ENCODE measurements around the gene DLEC1.

The DLEC1 gene

DNA sequence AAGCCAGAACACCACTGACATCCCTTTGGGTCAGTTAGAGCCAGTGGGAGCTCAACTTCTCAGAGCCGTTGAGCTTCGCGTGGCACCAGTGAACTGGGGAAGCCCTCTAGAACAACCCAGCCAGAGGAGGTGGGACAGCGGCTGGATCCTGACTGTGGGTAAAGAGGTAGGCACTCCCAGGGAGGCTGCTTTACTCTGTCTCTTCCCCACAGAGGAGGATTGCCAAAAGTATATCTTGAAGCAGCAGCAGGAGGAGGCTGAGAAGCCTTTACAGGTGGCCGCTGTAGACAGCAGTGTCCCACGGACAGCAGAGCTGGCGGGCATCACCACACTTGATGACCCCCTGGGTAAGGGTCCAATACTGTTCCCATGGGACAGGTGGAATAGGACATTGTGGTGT is 100.6 kb downstream of the DLEC1 start:
- Histone ChIP-seq H3K14ac (ENCODE audit: low read length) (peak overlapping the region; percentile 23), H3K23ac (ENCODE audit: low read depth, low read length, poor library complexity) (no peak overlapping the region), H4K8ac (ENCODE audit: low read depth, low read length) (no peak overlapping the region), H2AK5ac (ENCODE audit: low read depth, low read length) (peak overlapping the region; percentile 34), H3K4ac (ENCODE audit: low read length) (no peak overlapping the region), H3K36me3 (replicated peaks in 1 of 2; ENCODE audit: control insufficient read depth in 2 of 2, insufficient read depth in 2 of 2, low read length in 2 of 2) (peaks cover 7 to 11% of the 10 kb centered on the region in 2 donors), H2BK5ac (ENCODE audit: low read length) (peak overlapping the region; percentile 91), H2AFZ (ENCODE audit: low read length) (peak overlapping the region; percentile 77), H2BK15ac (ENCODE audit: low read length) (no peak overlapping the region), H3K79me1 (ENCODE audit: low read depth, low read length) (peaks cover 2% of the 10 kb centered on the region), H3K27ac (replicated peaks; ENCODE audit: low read length) (no peak overlapping the region), H3K27me3 (ENCODE audit: control insufficient read depth in 3 of 3, insufficient read depth in 3 of 3, low read depth in 1 of 3, low read length in 3 of 3) (peaks cover 0 to 39% (median 0%) of the 10 kb centered on the region in 3 experiments), H3K9ac (ENCODE audit: low read depth, low read length, poor library complexity) (peak overlapping the region; percentile 55), H2BK12ac (ENCODE audit: low read length) (no peak overlapping the region), H3K4me2 (ENCODE audit: insufficient read depth, low read length, poor library complexity, severe bottlenecking) (peak overlapping the region; percentile 88), H3K9me3 (replicated peaks in 1 of 2; ENCODE audit: control insufficient read depth in 2 of 2, insufficient read depth in 1 of 2, low read depth in 1 of 2, low read length in 2 of 2) (no peaks in the 10 kb centered on the region), H3K4me3 (ENCODE audit: low read length in 2 of 2) (no peak overlapping the region), H3K18ac (ENCODE audit: low read length) (peak overlapping the region; percentile 15), H3K4me1 (ENCODE audit: control insufficient read depth in 2 of 2, insufficient read depth in 1 of 2, low read depth in 1 of 2, low read length in 2 of 2) (peaks cover 9 to 18% of the 10 kb centered on the region in 2 donors), H4K91ac (ENCODE audit: low read depth, low read length, poor library complexity) (no peak overlapping the region), H2BK120ac (ENCODE audit: low read depth, low read length) (no peak overlapping the region)
- no peak for DNase-seq (ENCODE audit: low spot score)
- WGBS, 2 donors (ENCODE audit: extremely low coverage in 2 of 2, insufficient read length in 2 of 2, insufficient replicate concordance in 1 of 2): no CpG with 5 or more reads among the region's 7 CpGs

DNA sequence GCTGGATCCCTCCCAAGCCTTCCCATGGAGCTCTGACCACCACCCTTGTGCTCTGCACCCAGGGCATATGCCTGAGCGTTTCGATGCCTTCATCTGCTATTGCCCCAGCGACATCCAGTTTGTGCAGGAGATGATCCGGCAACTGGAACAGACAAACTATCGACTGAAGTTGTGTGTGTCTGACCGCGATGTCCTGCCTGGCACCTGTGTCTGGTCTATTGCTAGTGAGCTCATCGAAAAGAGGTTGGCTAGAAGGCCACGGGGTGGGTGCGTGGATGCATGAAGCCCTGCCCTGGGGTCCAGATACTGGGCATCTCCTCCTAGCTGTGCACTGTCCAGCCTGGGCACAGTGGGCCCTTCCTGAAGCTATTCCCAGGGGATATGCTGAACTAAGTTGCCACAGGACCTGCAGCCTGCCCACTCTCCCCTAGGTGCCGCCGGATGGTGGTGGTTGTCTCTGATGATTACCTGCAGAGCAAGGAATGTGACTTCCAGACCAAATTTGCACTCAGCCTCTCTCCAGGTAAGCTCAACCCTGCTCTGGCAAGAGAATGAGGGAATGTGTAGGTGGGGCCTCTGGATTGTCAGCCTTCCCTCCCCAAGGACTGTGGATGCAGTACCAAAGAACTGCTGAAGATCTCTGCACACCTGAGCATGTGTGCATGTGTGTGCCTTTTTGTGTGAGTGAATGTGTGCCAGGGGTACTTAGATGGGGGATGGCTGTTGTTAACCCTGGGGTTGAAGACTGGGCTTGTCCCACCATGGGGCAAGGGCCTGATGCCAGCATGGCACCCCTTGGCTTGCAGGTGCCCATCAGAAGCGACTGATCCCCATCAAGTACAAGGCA is 101.5 kb downstream of the DLEC1 start:
- no peak for DNase-seq (ENCODE audit: low spot score)
- Histone ChIP-seq H4K91ac (ENCODE audit: low read depth, low read length, poor library complexity) (no peak overlapping the region), H3K36me3 (replicated peaks in 1 of 2; ENCODE audit: control insufficient read depth in 2 of 2, insufficient read depth in 2 of 2, low read length in 2 of 2) (peaks cover 0 to 11% of the 10 kb centered on the region in 2 donors), H2BK15ac (ENCODE audit: low read length) (no peak overlapping the region), H3K4ac (ENCODE audit: low read length) (no peak overlapping the region), H2AFZ (ENCODE audit: low read length) (no peak overlapping the region), H3K14ac (ENCODE audit: low read length) (no peak overlapping the region), H3K4me3 (ENCODE audit: low read length in 2 of 2) (peak overlapping the region in 1 of 2 donors; percentile 21), H3K4me2 (ENCODE audit: insufficient read depth, low read length, poor library complexity, severe bottlenecking) (no peak overlapping the region), H2BK5ac (ENCODE audit: low read length) (no peak overlapping the region), H3K27me3 (ENCODE audit: control insufficient read depth in 3 of 3, insufficient read depth in 3 of 3, low read depth in 1 of 3, low read length in 3 of 3) (peaks cover 0 to 39% (median 0%) of the 10 kb centered on the region in 3 experiments), H4K8ac (ENCODE audit: low read depth, low read length) (no peak overlapping the region), H3K9me3 (replicated peaks in 1 of 2; ENCODE audit: control insufficient read depth in 2 of 2, insufficient read depth in 1 of 2, low read depth in 1 of 2, low read length in 2 of 2) (no peaks in the 10 kb centered on the region), H2BK12ac (ENCODE audit: low read length) (no peak overlapping the region), H2AK5ac (ENCODE audit: low read depth, low read length) (no peak overlapping the region), H2BK120ac (ENCODE audit: low read depth, low read length) (no peak overlapping the region), H3K9ac (ENCODE audit: low read depth, low read length, poor library complexity) (no peak overlapping the region), H3K27ac (replicated peaks; ENCODE audit: low read length) (no peak overlapping the region), H3K4me1 (ENCODE audit: control insufficient read depth in 2 of 2, insufficient read depth in 1 of 2, low read depth in 1 of 2, low read length in 2 of 2) (peaks cover 9 to 18% of the 10 kb centered on the region in 2 donors), H3K79me1 (ENCODE audit: low read depth, low read length) (peaks cover 2% of the 10 kb centered on the region), H3K23ac (ENCODE audit: low read depth, low read length, poor library complexity) (no peak overlapping the region), H3K18ac (ENCODE audit: low read length) (no peak overlapping the region)
- no CpG with 5 or more reads among the region's 13 CpGs for WGBS, 2 donors (ENCODE audit: extremely low coverage in 2 of 2, insufficient read length in 2 of 2, insufficient replicate concordance in 1 of 2)

DNA sequence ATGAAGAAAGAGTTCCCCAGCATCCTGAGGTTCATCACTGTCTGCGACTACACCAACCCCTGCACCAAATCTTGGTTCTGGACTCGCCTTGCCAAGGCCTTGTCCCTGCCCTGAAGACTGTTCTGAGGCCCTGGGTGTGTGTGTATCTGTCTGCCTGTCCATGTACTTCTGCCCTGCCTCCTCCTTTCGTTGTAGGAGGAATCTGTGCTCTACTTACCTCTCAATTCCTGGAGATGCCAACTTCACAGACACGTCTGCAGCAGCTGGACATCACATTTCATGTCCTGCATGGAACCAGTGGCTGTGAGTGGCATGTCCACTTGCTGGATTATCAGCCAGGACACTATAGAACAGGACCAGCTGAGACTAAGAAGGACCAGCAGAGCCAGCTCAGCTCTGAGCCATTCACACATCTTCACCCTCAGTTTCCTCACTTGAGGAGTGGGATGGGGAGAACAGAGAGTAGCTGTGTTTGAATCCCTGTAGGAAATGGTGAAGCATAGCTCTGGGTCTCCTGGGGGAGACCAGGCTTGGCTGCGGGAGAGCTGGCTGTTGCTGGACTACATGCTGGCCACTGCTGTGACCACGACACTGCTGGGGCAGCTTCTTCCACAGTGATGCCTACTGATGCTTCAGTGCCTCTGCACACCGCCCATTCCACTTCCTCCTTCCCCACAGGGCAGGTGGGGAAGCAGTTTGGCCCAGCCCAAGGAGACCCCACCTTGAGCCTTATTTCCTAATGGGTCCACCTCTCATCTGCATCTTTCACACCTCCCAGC is 102.4 kb downstream of the DLEC1 start:
- H3K18ac ChIP-seq (ENCODE audit: low read length): no peak overlapping the region
- no CpG with 5 or more reads among the region's 7 CpGs for WGBS, 2 donors (ENCODE audit: extremely low coverage in 2 of 2, insufficient read length in 2 of 2, insufficient replicate concordance in 1 of 2)

DNA sequence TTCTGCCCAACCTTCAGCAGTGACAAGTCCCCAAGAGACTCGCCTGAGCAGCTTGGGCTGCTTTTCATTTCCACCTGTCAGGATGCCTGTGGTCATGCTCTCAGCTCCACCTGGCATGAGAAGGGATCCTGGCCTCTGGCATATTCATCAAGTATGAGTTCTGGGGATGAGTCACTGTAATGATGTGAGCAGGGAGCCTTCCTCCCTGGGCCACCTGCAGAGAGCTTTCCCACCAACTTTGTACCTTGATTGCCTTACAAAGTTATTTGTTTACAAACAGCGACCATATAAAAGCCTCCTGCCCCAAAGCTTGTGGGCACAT is 102.9 kb downstream of the DLEC1 start:
- DNase-seq (ENCODE audit: low spot score): no peak
- H2AFZ ChIP-seq (ENCODE audit: low read length): no peak overlapping the region
- no peak overlapping the region for H2BK12ac ChIP-seq (ENCODE audit: low read length)
- H3K23ac ChIP-seq (ENCODE audit: low read depth, low read length, poor library complexity): peak overlapping the region; percentile 27
- no peak overlapping the region for H3K4ac ChIP-seq (ENCODE audit: low read length)
- peaks cover 3 to 16% of the 10 kb centered on the region in 2 donors for H3K4me1 ChIP-seq (ENCODE audit: control insufficient read depth in 2 of 2, insufficient read depth in 1 of 2, low read depth in 1 of 2, low read length in 2 of 2)
- no peak overlapping the region for H2BK15ac ChIP-seq (ENCODE audit: low read length)
- H3K36me3 ChIP-seq (replicated peaks in 1 of 2; ENCODE audit: control insufficient read depth in 2 of 2, insufficient read depth in 2 of 2, low read length in 2 of 2): peaks cover 0 to 11% of the 10 kb centered on the region in 2 donors
- no peak overlapping the region for H4K8ac ChIP-seq (ENCODE audit: low read depth, low read length)
- H2AK5ac ChIP-seq (ENCODE audit: low read depth, low read length): no peak overlapping the region
- no CpG with 5 or more reads among the region's 2 CpGs for WGBS, 2 donors (ENCODE audit: extremely low coverage in 2 of 2, insufficient read length in 2 of 2, insufficient replicate concordance in 1 of 2)
- H3K4me2 ChIP-seq (ENCODE audit: insufficient read depth, low read length, poor library complexity, severe bottlenecking): no peak overlapping the region
- H3K9me3 ChIP-seq (replicated peaks in 1 of 2; ENCODE audit: control insufficient read depth in 2 of 2, insufficient read depth in 1 of 2, low read depth in 1 of 2, low read length in 2 of 2): peaks cover 2 to 3% of the 10 kb centered on the region in 2 donors
- no peak overlapping the region for H2BK120ac ChIP-seq (ENCODE audit: low read depth, low read length)
- no peak overlapping the region for H4K91ac ChIP-seq (ENCODE audit: low read depth, low read length, poor library complexity)
- no peak overlapping the region for H3K18ac ChIP-seq (ENCODE audit: low read length)
- H3K27me3 ChIP-seq (ENCODE audit: control insufficient read depth in 3 of 3, insufficient read depth in 3 of 3, low read depth in 1 of 3, low read length in 3 of 3): peaks cover 0 to 39% (median 0%) of the 10 kb centered on the region in 3 experiments
- H3K14ac ChIP-seq (ENCODE audit: low read length): no peak overlapping the region
- no peak overlapping the region for H3K9ac ChIP-seq (ENCODE audit: low read depth, low read length, poor library complexity)
- H2BK5ac ChIP-seq (ENCODE audit: low read length): no peak overlapping the region
- no peak overlapping the region for H3K27ac ChIP-seq (replicated peaks; ENCODE audit: low read length)
- peaks cover 2% of the 10 kb centered on the region for H3K79me1 ChIP-seq (ENCODE audit: low read depth, low read length)
- no peak overlapping the region for H3K4me3 ChIP-seq (ENCODE audit: low read length in 2 of 2)

More for the DNA sequence above, 102.4 kb downstream of the DLEC1 start:
- Histone ChIP-seq H3K9ac (ENCODE audit: low read depth, low read length, poor library complexity) (no peak overlapping the region), H3K4me3 (ENCODE audit: low read length in 2 of 2) (peak overlapping the region in 1 of 2 donors; percentile 21), H3K27me3 (ENCODE audit: control insufficient read depth in 3 of 3, insufficient read depth in 3 of 3, low read depth in 1 of 3, low read length in 3 of 3) (peaks cover 0 to 39% (median 0%) of the 10 kb centered on the region in 3 experiments), H2AFZ (ENCODE audit: low read length) (no peak overlapping the region), H2BK120ac (ENCODE audit: low read depth, low read length) (no peak overlapping the region), H2AK5ac (ENCODE audit: low read depth, low read length) (no peak overlapping the region), H2BK15ac (ENCODE audit: low read length) (no peak overlapping the region), H4K91ac (ENCODE audit: low read depth, low read length, poor library complexity) (no peak overlapping the region), H3K4me2 (ENCODE audit: insufficient read depth, low read length, poor library complexity, severe bottlenecking) (no peak overlapping the region), H2BK5ac (ENCODE audit: low read length) (no peak overlapping the region), H4K8ac (ENCODE audit: low read depth, low read length) (no peak overlapping the region), H3K79me1 (ENCODE audit: low read depth, low read length) (peaks cover 2% of the 10 kb centered on the region), H3K23ac (ENCODE audit: low read depth, low read length, poor library complexity) (peak overlapping the region; percentile 27), H3K4me1 (ENCODE audit: control insufficient read depth in 2 of 2, insufficient read depth in 1 of 2, low read depth in 1 of 2, low read length in 2 of 2) (peaks cover 3 to 16% of the 10 kb centered on the region in 2 donors), H3K4ac (ENCODE audit: low read length) (no peak overlapping the region), H3K14ac (ENCODE audit: low read length) (no peak overlapping the region), H3K27ac (replicated peaks; ENCODE audit: low read length) (no peak overlapping the region), H3K9me3 (replicated peaks in 1 of 2; ENCODE audit: control insufficient read depth in 2 of 2, insufficient read depth in 1 of 2, low read depth in 1 of 2, low read length in 2 of 2) (peaks cover 0 to 3% of the 10 kb centered on the region in 2 donors), H3K36me3 (replicated peaks in 1 of 2; ENCODE audit: control insufficient read depth in 2 of 2, insufficient read depth in 2 of 2, low read length in 2 of 2) (peaks cover 0 to 11% of the 10 kb centered on the region in 2 donors), H2BK12ac (ENCODE audit: low read length) (no peak overlapping the region)
- no peak for DNase-seq (ENCODE audit: low spot score)

Measured in neuronal stem cell (in vitro differentiated cells).